Measurements from ENCODE around the gene SMIM1.

Gene SMIM1

DNA sequence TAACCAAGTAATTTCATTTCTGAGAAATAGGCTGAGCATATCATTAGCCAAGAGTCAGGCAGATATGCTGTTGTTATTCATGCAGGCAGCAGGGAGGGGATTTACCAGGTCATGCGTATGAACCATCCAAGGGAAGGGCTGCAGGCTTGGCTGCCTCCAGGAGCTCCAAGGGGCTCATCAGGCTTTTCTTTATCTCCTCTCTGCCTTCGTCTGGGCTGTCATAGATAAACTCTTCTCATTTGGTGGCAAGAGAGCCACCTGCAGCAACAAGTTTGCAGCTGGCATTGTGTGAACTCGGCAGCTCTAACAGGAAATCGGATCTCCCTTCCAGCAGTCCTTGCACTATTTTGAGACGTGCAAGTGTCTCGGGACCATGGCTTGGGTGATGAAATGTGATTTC lies 12.8 kb upstream of the SMIM1 start:
- DNase-seq, result no peak

DNA sequence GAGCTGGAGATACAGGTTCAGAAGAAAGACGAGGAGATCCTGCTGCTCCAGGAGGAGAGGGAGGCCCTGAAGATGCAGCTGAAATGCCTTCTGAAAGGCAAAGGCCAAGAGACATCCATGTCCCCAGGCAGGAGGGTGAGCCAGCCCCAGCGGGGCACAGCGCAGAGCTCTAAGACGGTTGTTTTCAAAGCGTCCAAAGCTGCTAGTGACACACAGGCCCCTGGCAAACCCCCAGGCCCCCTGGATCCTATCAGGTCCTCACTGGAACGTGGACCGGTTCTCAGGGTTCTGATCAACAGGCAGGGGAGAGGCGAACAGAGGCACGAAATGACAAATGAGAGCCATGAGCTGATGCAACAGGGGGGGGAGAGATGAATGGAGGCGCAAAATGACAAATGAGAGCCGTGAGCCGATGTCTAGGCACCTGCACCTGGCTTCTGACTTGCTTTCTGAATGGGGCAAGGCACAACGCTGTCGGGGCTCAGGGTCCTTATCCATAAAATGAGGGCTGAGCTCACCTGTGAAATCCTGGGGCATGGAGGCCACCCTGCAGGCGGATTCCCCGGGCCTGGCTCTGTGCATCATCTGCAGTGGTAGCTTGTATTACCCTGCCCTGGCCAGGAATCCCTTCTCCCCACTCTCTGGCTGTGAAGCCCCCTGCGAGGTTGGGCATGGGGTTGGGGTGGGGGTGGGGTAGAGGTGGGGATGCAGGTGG lies 11.1 kb upstream of the SMIM1 start:
- no peak for DNase-seq

DNA sequence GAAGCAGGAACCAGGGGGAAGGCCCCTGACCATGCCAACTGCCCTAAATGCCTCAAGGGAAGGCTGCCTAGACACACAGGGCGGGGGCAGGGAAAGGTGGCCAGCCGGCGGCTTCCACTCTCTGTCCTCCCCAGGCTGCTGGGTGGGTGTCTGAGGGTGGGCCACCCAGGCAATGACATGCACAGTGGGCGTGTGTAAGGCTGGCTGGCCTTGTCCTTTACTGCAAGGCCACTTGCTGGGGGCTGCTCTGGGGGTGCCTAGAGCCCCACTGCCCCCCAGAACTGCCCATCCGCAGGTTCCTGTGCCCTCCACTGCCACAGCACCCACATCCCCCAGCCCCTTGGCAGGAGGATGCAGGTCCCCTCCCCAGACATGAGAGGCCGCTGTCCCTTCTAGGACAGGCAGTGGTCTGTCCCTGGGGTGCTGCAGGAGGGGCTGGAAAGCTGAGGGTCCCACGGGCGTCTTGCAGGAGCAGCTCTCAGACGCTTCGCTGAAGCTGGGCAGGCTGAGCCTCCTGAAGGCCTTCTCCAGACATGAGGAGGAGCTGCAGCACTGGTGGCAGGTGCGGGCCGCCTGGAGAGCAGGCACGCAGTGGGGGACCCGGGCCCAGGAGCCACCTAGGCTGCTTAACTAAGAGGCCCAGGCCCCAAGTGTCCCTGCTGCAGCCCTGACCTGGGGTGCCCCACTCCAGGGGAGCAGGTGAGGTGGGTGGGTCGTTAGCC lies 10.2 kb upstream of the SMIM1 start:
- DNase-seq, result no peak

DNA sequence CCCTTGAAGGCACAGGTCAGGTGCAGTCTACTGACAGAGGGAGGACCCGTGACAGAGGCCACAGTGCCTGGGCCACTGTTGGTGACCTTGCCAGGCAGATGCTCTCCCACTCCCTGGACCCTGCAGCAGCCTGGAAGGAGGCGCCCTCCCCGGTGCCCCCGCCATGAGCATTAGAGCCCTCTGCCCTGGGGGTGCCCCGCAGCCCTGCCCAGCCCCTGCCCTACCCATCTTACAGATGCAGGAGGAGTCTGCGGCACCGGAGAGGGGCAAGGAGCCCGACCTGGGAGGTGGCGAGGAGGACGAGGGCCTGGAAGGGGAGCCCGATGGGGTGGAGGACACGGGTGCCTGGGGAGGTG lies 9.7 kb upstream of the SMIM1 start:
- DNase-seq, result no peak

DNA sequence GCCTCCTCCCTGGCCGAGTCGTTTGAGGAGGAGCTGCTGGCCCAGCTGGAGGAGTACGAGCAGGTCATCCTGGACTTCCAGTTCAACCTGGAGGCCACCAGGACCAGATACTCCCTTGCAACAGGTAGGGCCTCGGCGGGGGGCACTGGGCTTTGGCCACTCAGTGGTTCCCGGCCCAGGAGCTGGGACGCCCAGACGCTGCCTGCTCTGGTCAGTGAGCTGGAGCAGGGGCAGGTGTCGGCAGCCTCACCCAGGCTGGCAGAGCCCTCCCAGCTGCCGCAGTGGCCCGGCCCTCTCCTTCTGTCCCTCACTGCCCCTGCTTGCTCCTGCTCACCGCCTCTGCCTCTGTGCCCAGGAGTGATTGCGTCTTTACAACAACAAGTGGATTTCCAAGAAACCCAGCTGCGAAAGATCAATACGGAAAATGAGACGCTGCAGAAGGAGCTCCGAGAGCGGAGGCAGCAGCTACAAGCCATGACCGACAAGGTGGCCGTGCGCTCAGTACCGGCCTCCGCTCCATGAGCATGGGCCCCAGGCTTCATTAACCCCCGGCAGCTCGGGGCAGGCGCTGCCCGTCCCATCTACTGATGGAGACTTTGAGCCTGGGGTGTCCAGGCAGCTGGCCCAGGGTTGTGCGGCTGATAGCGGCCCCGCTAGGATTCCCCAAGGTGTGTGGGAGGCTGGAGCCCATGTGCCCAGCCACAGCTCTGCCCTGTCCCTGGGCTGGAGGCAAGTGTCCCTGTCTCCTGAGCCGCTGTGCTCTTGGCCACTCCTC lies 9.0 kb upstream of the SMIM1 start:
- no peak for DNase-seq

DNA sequence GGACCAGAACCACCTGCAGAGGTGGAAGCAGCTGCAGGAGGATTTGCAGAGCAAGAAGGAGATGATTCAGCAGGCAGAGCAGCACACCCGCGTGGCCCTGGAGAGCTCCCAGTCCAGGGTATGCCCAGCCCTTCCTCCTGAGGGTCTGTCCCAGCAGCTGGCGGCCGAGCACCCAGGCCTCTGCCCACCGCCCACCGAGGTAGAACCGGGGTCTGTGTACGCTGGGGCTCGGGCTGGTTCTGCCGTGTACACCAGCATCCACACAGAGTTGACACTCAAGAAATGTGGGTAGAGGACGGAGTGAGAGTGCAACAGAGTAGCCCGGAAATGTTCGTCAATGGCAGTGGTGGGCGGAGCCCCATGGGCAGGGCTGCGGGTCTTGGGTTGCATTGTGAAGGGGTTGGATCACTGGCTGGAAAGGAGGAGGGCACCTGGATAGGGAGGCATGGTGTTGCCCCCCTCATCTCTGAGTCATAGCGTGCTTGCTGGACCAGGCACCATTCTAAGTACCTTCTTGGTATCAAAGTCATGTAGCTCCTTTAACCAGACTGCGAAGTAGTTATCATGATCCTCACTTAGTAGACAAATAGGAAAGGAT lies 5.1 kb upstream of the SMIM1 start:
- no peak for DNase-seq

DNA sequence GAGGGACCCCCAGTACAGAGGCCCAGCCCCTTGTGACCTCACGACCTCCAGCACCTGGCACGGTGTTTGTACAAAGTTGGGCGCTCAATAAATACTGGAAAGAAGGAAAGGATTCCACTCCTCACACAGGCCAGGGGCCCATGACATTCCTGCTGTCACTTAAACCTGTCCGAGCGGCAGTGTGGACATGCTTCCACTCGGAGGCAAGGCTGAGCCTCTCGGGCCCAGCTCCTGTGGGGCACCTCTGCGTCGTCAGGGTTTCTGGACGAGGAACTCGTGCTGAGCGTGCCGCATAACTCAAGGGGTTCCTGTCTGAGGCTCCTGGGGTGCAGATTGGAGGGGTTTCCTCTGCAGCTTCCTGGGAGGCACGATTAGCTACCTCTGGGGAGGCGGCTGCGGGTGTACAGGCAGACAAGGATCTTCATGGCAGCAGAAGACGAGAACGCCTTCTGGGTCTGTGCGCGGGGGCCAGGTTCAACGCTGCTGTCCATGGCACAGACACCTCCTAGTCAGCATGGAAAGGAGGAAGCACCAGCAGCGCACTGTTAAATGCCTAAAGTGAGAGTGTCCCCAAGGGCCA lies 3.6 kb upstream of the SMIM1 start:
- no peak for DNase-seq

DNA sequence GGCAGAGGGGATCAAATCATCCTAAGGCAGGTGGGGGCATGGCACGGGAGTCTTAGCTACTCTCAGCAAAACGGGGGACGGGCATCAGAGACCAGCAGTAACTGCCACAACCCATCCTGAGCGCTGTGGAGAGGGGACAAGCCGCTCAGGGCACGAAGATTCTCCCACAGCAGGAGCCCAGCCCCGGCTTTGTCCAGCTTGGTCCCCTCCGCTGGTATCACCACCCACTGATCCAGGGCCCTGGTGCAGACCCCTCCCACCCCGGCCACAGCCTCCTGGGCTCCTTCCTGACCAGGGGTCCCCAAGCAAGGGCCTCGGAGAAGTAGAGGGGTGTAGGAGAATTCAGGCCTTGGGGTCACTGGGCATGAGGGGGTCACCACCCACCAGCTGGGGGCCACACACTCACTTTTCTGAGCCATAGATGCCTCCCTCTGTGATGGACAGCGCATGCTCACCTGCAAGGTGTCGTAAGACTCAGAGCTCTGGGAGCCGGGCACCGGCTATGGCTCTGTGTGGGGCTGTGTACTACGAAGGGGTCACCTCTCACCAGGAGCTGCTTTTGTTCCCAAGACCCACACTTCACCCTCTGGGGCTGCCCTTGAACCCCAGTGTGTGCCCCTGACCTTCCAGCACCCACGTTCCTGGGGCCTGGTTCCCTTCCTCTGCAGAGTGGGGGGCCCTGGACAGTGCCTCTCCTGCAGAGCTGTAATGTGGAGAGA lies 2.3 kb upstream of the SMIM1 start:
- no peak for DNase-seq

DNA sequence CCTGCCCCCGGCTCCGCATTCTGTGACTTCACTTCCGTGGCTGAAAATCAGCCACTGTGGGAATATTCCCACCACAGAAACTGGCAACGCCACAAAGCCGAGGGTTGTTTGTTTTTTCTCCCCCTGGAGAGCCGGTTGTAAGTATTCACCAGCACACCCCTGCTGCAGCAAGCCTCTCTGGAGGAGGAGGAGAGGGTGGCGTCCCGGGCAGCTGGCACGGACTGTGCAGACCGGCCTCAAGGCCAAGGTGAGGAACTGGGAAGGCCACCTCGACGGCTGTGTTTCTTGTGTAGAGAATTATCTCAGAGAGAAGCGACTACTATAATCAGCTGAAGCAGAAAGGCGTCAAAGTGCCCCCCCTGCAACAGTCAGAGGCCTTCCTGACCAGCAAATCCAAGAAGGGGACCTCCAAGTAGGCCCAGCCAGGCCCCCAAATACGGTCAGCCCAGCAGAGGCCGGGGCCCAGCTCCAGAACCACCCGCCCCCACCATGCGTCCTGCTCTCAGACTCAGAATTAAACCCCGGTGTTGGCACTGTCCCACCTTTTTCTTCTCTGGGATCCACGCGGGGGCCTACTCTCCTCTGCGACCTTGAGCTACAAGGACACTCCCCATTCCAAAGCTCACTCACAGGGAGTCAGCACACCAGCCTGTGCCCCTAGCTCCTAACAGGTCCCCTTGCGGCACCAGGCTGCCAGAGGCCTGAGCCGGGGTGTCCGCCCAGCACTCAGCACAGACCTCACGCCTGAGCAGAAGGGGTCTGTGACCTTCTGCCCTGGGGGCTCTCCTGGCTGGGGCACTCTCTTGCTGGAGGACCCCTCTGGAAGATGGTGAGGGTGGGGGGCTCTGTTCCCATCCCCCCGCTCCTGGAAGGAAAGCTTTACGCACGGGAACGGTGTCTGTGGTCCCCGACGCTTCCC lies 1.2 kb upstream of the SMIM1 start:
- DNase-seq, result no peak

DNA sequence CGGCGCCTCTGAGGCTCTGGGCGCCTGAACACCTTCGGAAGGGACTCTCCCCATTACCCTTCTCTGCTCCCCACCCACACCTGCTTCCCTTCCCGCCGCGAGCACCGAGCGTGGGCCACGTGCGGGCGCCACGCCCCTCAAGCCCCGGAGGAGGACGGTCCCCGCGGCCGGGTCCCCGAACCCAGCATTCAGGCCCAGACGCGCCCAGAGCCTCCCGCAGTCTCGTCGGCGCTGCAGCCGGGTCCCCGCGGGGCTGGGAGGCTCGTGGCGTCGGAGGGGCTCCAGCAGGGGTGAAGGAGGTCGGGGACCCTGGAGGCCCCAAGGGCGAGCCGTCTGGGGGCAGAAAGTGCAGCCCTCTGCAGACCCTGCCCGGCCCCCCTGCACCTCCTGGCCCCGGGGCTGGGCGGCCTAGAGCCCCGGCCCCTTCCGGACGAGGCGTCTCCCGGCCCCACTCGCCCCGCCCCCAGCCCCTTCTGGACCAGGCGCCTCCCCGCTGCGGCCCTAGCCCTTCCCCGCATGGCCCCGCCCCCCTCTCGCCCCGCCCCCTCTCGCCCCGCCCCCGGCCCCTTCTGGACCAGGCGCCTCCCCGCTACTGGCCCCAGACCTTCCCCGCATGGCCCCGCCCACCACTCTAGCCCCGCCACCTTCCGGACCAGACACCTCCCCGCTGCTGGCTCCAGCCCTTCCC lies 378 bp upstream of the SMIM1 start:
- peak; percentile 94 for DNase-seq

DNA sequence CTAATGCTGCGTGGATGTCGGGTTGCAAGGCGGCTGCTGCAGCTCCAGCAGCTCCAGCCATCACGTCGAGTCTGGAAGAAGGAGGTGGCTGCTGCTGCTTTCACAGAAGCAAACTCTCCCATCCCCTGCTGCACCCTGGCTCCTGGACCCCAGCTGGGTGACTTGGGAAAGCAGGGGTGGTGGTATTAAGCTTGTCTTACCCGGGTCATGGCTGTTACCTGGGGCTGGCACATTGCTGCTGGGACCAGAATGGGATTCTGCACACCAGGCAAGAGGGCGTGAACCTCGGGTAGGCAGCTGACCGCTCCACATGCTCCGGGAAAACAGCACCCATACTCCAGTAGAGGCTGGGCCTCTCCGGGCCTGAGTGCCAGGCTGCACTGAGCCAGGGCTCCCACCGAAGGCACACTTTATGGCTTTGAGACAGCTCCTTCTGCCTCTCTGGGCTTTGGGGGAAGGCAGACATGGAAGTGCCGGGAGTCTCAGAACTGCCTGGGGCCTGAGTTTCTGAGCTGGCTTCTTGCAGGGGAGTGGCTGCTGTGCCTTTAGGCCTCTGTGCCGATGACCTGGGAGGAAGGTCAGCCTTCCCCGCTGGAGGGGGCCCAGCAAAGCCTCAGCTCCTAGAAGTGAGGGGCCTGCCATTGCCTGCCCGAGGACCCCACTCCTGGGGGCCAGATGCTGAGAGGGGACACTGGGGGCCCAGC lies 1.2 kb downstream of the SMIM1 start:
- DNase-seq, result no peak

DNA sequence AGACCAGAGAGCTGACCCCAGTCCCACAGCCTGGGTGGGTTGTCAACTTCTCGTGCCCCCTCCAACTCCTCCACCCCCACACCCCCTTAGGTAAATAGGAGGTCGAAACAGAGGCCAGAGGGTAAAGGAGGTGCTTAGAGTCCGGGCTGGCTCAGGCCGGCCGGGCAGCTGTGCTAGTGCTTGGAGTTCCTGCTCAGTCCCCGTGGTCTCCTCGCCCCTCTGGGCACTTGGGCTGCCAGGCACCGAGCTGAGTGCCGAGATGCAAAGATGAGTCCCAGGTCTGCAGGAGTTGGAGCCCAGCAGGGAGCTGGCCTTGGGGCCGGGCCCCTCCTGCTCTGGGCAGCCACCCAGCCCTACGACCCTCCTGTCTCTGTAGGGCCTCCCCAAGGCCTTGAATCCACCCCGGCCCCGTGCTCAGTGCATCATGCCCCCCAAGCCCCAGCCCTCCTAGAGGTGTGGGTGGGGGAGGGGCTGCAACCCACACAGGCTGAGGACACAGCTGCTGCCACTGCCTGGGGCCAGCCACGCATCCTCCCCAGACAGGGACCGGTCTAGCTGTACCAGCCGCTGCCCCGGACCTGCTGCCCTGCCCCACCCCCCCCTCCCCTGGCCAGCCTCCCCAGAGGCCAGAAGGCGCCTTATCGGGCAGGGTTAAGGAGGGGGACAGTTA lies 1.9 kb downstream of the SMIM1 start:
- DNase-seq, result no peak

DNA sequence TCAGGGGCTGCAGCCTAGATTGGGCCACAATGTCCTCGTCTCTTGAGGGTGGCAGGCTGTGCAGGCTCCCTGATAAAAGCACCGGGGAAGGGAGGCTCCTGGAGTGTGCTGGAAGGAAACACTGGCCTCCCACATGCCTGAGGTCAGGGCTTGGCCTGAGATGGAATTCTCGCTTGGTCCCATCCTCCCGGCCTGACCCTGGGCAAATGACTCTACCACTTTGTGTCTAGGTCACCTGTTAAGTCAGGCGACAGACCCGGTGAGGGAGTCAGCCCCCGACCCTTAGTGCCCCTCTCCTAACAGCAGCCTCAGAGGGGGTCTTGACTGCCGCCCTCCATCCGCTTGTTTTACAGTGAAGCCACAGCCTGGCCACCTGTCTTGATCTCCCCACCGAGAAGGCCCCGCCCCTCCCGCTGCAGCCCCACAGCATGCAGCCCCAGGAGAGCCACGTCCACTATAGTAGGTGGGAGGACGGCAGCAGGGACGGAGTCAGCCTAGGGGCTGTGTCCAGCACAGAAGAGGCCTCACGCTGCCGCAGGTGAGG lies 2.5 kb downstream of the SMIM1 start:
- no peak for DNase-seq

DNA sequence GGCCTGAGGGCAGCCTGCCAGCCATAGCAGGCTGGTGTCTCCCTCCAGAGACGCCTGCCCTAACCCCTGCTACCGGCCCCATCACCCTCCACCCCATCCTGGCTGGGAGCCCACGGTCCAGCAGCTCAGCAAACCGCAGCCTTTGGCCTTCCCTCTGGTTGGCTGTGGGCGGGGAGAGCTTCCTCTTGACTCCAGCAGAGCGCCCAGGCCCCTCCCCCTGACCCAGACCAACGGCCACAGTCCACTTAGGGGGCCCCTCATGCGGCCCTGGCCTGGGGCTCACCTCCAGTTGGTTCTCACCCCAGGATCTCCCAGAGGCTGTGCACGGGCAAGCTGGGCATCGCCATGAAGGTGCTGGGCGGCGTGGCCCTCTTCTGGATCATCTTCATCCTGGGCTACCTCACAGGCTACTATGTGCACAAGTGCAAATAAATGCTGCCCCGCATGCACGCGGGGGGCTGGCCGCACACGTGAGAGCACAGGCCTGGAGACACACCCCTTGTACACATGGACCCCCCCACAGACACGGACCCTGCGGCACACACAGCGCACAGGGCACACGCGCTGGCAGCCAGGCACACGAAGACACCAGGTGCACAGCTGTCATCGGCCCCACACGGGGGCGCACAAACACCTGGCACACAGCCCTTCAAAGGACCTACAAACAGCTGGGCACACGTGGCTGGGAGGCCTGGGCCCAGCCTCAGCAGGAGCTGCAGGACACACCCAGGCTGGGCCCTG lies 3.1 kb downstream of the SMIM1 start:
- peak; percentile 59 for DNase-seq

DNA sequence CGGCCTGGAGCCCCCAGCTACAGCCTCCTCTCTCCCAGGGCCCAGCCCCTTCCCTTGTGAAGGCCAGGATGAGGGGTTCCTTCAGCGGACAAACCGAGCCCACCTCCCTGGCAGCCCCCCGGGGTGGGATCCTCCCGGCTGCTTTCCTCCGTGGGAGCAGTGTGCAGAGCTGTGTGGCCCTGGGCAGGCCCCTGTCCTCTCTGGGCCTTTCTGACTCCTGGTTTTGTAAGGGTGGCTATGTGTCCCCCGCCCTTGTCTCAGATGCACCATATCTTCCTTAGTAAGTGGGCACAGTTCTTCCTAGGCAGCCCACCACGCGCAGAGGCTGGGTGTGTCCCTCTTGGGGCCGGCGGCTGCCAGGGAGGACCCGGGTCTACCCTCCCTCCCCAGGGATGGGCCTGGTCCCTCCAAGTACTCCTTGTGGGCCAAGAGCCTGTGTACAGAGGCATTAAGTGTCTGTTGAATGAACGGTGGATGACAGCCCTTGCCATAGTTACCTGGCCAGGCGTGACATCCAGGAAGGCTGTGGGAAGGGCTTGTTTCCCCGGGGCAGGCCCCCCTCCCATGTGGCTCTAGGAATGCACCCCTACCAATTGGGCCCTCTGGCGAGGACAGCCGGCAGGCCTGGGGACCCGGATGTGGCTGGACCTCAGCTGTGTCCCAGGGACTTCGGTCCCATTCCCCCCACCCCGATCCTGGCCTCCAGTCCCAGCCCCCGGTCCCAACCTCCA lies 3.8 kb downstream of the SMIM1 start:
- no peak for DNase-seq

DNA sequence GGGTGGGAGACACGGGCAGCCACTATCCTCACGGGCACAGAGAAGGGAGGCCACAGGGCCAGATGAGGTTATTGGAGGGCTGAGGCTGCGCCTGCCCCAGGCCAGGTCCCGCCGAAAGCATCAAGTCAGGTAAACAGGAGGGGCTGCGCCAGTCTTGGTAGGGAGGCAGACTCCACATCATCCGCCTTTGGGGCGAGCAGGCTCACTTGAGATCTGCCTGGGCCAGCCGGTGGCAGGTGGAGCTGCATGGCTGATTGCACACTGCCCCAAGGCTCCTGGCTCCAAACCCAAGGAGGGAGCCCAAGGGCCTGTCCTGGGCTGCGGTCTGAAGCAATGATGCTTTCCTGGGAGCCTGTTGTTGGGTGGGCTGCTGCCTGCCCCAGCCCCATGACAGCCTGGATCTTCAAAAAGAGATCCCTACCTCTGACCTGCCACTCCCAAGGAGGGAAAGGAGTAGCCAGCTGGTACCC lies 4.6 kb downstream of the SMIM1 start:
- DNase-seq, result no peak
